Esophagus mucosa (tissue), 1 donor: ENCODE results near the gene GATAD2A. TPM values are rescaled to one million over a fixed set of nuclear protein-coding genes. Genes with fewer than 3 reads are reported as not detected.
"Not testable (repeated sequence)": the region's sequence is repeated elsewhere in the genome, so short reads cannot be mapped to it uniquely, and the experiment has no call there.

Experiments used
- ATAC-seq: fragments of 200-7000 bp; cut with Tn5 transposase; one replicate; pipeline ENCODE4 v1.9.1; 2020
- total RNA-seq: library from RNA; stranded (reverse); gene quantifications from one replicate; pipeline ENCODE4 v1.2.4, GENCODE V29; 2023
- donor health status: DM: yes; HTN: yes; CAD: no.

Gene GATAD2A
- total RNA-seq, 1 donor from 2014 or later, result 58.9 TPM

DNA sequence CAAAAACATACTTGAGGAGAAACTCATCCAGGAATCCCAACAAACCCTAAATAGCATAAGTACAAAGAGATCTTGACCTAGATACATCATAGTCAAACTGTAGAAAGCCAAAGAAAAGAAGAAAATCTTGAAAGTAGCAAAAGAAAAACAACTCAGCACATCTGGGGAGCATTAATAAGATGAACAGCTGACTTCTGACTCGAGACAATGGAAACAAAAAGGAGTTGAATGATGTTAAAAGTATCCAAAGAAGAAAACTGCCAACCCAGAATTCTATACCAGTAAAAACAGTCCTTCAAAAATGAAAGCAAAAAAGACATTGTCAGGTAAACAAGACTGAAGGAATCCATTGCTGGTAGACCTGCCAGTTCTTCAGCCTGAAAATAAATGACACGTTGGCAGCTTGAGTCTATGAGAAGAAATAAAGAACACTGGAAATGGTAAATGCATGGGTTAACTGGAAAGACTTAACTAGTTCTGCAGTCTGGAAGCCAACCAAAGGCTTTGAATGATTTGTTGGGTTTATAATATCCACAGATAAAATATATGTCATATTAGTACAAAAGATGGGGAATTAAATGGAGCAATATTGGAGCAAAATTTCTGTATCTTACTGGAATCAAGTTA, 63.1 kb downstream of the GATAD2A start:
- no peak for ATAC-seq

GRCh38 chr19:19470579-19470978, 65.1 kb downstream of the GATAD2A start:
- no peak for ATAC-seq

GRCh38 chr19:19471682-19472081, 66.2 kb downstream of the GATAD2A start:
- no peak for ATAC-seq

GRCh38 chr19:19472106-19472505, 66.6 kb downstream of the GATAD2A start:
- ATAC-seq, result not testable (repeated sequence)

DNA sequence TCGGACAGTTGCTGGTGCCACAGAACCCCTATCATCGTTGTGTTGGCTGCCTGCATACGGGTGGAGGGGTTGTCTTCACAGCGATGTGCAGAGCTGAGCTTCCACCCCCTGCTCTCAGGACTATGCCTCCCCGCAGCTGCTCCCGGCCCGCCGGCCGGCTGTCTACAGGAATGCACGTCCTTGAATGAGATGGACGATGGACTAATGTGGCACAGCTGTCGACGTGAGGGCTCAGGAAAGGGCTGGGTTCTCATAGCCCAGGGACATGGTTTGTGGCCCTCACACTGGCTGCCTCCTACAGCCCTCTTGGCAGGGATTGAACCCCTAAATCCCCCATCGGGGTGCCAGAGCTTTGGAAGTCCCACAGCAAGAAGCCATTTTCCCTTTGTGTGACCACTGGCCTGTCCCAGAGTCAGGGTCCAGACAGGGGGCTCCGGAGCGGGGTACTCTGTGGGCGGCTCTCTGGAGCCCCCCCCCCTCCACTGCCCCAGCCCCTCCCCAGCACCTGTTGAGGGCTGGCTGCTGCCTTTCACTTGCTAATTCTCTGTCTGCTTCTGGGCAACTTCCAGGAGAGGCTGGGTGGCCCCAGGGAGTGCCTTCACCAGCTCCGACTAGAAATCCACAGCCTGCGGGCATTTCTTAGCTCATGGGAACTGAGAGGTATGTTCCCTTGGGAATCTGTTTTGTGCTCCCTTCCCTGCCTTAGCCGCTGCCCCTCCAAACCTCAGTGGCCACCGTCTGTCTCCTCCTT, 69.7 kb downstream of the GATAD2A start:
- no peak for ATAC-seq

- no peak for ATAC-seq
Measured at GRCh38 chr19:19475849-19476828, 70.7 kb downstream of the GATAD2A start.

GRCh38 chr19:19477705-19478383, 72.4 kb downstream of the GATAD2A start:
- peak; percentile 49 for ATAC-seq

GRCh38 chr19:19480688-19481087, 75.2 kb downstream of the GATAD2A start:
- no peak for ATAC-seq

GRCh38 chr19:19482809-19483596, 77.5 kb downstream of the GATAD2A start:
- no peak for ATAC-seq

GRCh38 chr19:19485161-19485997, 79.9 kb downstream of the GATAD2A start:
- no peak for ATAC-seq

- no peak for ATAC-seq
Measured at GRCh38 chr19:19485998-19486290, 80.5 kb downstream of the GATAD2A start.

- ATAC-seq, result no peak
Measured at GRCh38 chr19:19486343-19487076, 81.0 kb downstream of the GATAD2A start.

GRCh38 chr19:19487077-19487949, 81.8 kb downstream of the GATAD2A start:
- ATAC-seq, result no peak

GRCh38 chr19:19487950-19488874, 82.7 kb downstream of the GATAD2A start:
- no peak for ATAC-seq

- peak; percentile 67 for ATAC-seq
Measured at GRCh38 chr19:19488875-19489690, 83.6 kb downstream of the GATAD2A start.

GRCh38 chr19:19489804-19490204, 84.3 kb downstream of the GATAD2A start:
- ATAC-seq, result peak; percentile 9
